Fibroblast of lung (primary cell): ENCODE measurements around the gene LRP5. TPM values are rescaled to one million over a fixed set of nuclear protein-coding genes. Genes with fewer than 3 reads are reported as not detected.

Experiments
- DNase-seq, 2 donors: peaks; one replicate each; pipeline versions ENCODE4 v3.0.0 to v3.0.0-alpha.2; 2010; ENCODE audit warnings: low read depth in 2 of 2
- H2AFZ ChIP-seq: 2 replicates; pipeline ENCODE4 v1.5.1; 2012; ENCODE audit warnings: low read length, control low read depth, inconsistent platforms
- H3K27ac ChIP-seq: 2 replicates; pipeline ENCODE4 v1.5.1; 2011; ENCODE audit warnings: low read length, control low read depth; ENCODE audit not compliant: insufficient read depth
- H3K27me3 ChIP-seq: 2 replicates; pipeline ENCODE4 v1.5.1; 2011; ENCODE audit warnings: mild to moderate bottlenecking, low read length; ENCODE audit not compliant: control insufficient read depth, insufficient read depth
- H3K36me3 ChIP-seq: 2 replicates; pipeline ENCODE4 v1.5.1; 2011; ENCODE audit warnings: low read length; ENCODE audit not compliant: control insufficient read depth, insufficient read depth
- H3K4me1 ChIP-seq: 2 replicates; pipeline ENCODE4 v1.5.1; 2011; ENCODE audit warnings: low read length; ENCODE audit not compliant: control insufficient read depth, insufficient read depth; ENCODE audit errors: extremely low read depth
- H3K4me2 ChIP-seq: 2 replicates; pipeline ENCODE4 v1.5.1; 2011; ENCODE audit warnings: low read length, control low read depth; ENCODE audit not compliant: insufficient read depth; ENCODE audit errors: extremely low read depth
- H3K4me3 ChIP-seq, 4 experiments: fragments of 200-600 bp in 1 of 4; sonication (generic) in 1 of 4; replicated peaks in 1 of 4; 2 replicates each; pipeline ENCODE4 v1.5.1; 2011 to 2016; ENCODE audit warnings: low read length in 4 of 4, low read depth in 3 of 4, mild to moderate bottlenecking in 3 of 4, control low read depth in 2 of 4, inconsistent platforms in 1 of 4, mixed read lengths in 1 of 4; ENCODE audit not compliant: insufficient read depth in 1 of 4; ENCODE audit errors: control extremely low read depth in 1 of 4
- H3K79me2 ChIP-seq: 2 replicates; pipeline ENCODE4 v1.5.1; 2012; ENCODE audit warnings: mild to moderate bottlenecking, low read length, inconsistent platforms; ENCODE audit not compliant: control insufficient read depth, insufficient read depth
- H3K9ac ChIP-seq: 2 replicates; pipeline ENCODE4 v1.5.1; 2011; ENCODE audit warnings: mild to moderate bottlenecking, low read length, control low read depth; ENCODE audit not compliant: insufficient read depth
- H3K9me3 ChIP-seq: 2 replicates; pipeline ENCODE4 v1.5.1; 2012; ENCODE audit warnings: low read depth, low read length; ENCODE audit not compliant: control insufficient read depth, insufficient read depth
- H4K20me1 ChIP-seq: 2 replicates; pipeline ENCODE4 v1.5.1; 2011; ENCODE audit warnings: low read length; ENCODE audit not compliant: control insufficient read depth, insufficient read depth; ENCODE audit errors: extremely low read depth
- CTCF ChIP-seq, 2 donors: IDR thresholded peaks in 1 of 2; conservative IDR thresholded peaks in 1 of 2; 1 replicate in 1 of 2; 2 replicates in 1 of 2; pipeline ENCODE4 v1.5.1; 2011 to 2012; ENCODE audit warnings: low read length in 2 of 2, control low read depth in 1 of 2, inconsistent platforms in 1 of 2, low read depth in 1 of 2, mild to moderate bottlenecking in 1 of 2
- EZH2 ChIP-seq: IDR thresholded peaks from 2 replicates; pipeline ENCODE4 v1.5.1; 2012; ENCODE audit warnings: low read length, control low read depth, mild to moderate bottlenecking; ENCODE audit errors: missing control alignments
- polyA plus RNA-seq, 2 donors: library from polyadenylated mRNA; depleted of rRNA in 1 of 2; stranded (reverse) in 1 of 2; unstranded in 1 of 2; fragments of >200 nt; gene quantifications; 2 replicates each; pipeline ENCODE4 v1.2.1, GENCODE V29; 2011 to 2012; ENCODE audit warnings: missing spikeins in 1 of 2
- total RNA-seq: library from RNA; depleted of rRNA; stranded (reverse); fragments of >200 nt; gene quantifications from 2 replicates; pipeline ENCODE4 v1.2.1, GENCODE V29; 2014

LRP5 gene
- total and polyA plus RNA-seq, 2 donors (not counting 1 experiment from before 2014, with no cell fraction given), result 3.8 to 22.0 TPM

GRCh38 chr11:68297052-68297378, 15.4 kb upstream of the LRP5 start:
- H3K9ac ChIP-seq, result no peak overlapping the region
- no peaks in the 10 kb centered on the region for H3K79me2 ChIP-seq
- no peaks in the 10 kb centered on the region for H3K9me3 ChIP-seq
- no peaks in the 10 kb centered on the region for H3K36me3 ChIP-seq
- no peak for DNase-seq
- no peak overlapping the region for H3K4me2 ChIP-seq
- H3K4me3 ChIP-seq, result no peak overlapping the region
- no peaks in the 10 kb centered on the region for H3K27me3 ChIP-seq
- no peak overlapping the region for H2AFZ ChIP-seq
- H3K27ac ChIP-seq, result no peak overlapping the region
- TF ChIP-seq EZH2, result no peak
- no peak for TF ChIP-seq CTCF (conservative IDR thresholded peaks at IDR 0.05 in 1 of 2, IDR thresholded peaks at IDR 0.05 in 1 of 2; ENCODE audit: low read depth in 1 of 2, low read length in 2 of 2)
- H4K20me1 ChIP-seq, result no peaks in the 10 kb centered on the region
- peaks cover 2% of the 10 kb centered on the region for H3K4me1 ChIP-seq

GRCh38 chr11:68297494-68297811, 14.9 kb upstream of the LRP5 start:
- Histone ChIP-seq H3K79me2 (no peaks in the 10 kb centered on the region), H3K4me2 (no peak overlapping the region), H3K9me3 (no peaks in the 10 kb centered on the region), H3K9ac (no peak overlapping the region), H2AFZ (peak overlapping the region; percentile 73), H3K36me3 (no peaks in the 10 kb centered on the region), H3K27ac (no peak overlapping the region), H4K20me1 (no peaks in the 10 kb centered on the region), H3K27me3 (no peaks in the 10 kb centered on the region), H3K4me1 (peaks cover 2% of the 10 kb centered on the region), H3K4me3 (no peak overlapping the region)
- no peak for DNase-seq
- TF ChIP-seq EZH2 (no peak), CTCF (conservative IDR thresholded peaks at IDR 0.05 in 1 of 2, IDR thresholded peaks at IDR 0.05 in 1 of 2; ENCODE audit: low read depth in 1 of 2, low read length in 2 of 2) (no peak)

GRCh38 chr11:68297812-68298658, 14.4 kb upstream of the LRP5 start:
- Histone ChIP-seq H4K20me1 (no peaks in the 10 kb centered on the region), H3K79me2 (no peaks in the 10 kb centered on the region), H3K36me3 (no peaks in the 10 kb centered on the region), H3K4me1 (peaks cover 2% of the 10 kb centered on the region), H3K27me3 (no peaks in the 10 kb centered on the region), H3K9me3 (no peaks in the 10 kb centered on the region), H2AFZ (peak overlapping the region; percentile 73), H3K4me2 (no peak overlapping the region), H3K27ac (no peak overlapping the region), H3K9ac (no peak overlapping the region), H3K4me3 (no peak overlapping the region)
- peak; percentile 44 to 61 for DNase-seq
- TF ChIP-seq CTCF (conservative IDR thresholded peaks at IDR 0.05 in 1 of 2, IDR thresholded peaks at IDR 0.05 in 1 of 2; ENCODE audit: low read depth in 1 of 2, low read length in 2 of 2), result peak; percentile 79 to 84
- no peak for TF ChIP-seq EZH2
